ENCODE measurements around the gene CHN2. TPM values are rescaled to one million over a fixed set of nuclear protein-coding genes. Genes with fewer than 3 reads are reported as not detected.

The CHN2 gene
- polyA plus RNA-seq, 1 of the 3 experiments (the other 2 are of a cell fraction), result 0.02 TPM

- no peaks in the 10 kb centered on the region for H3K79me2 ChIP-seq (ENCODE audit: insufficient read depth)
- no peaks in the 10 kb centered on the region for H3K9me2 ChIP-seq
- H2AFZ ChIP-seq (ENCODE audit: low read depth), result no peak overlapping the region
- no peak overlapping the region for H3K27ac ChIP-seq (ENCODE audit: low read depth in 2 of 2, low read length in 1 of 2)
- no peak overlapping the region for H3K4me2 ChIP-seq
- no peaks in the 10 kb centered on the region for H3K36me3 ChIP-seq (replicated peaks in 1 of 2; ENCODE audit: control insufficient read depth in 1 of 2, insufficient read depth in 2 of 2, low read length in 1 of 2)
- TF ChIP-seq GATA2 (CRISPR knock-in tag; IDR thresholded peaks at IDR 0.05) (no peak), ELF1 (IDR thresholded peaks at IDR 0.05) (no peak), MXI1 (IDR thresholded peaks at IDR 0.05; ENCODE audit: low read depth, low read length) (no peak), TAF1 (IDR thresholded peaks at IDR 0.05; ENCODE audit: borderline replicate concordance, low read depth, low read length) (no peak), FOSL2 (IDR thresholded peaks at IDR 0.05; ENCODE audit: borderline replicate concordance, low read depth) (no peak), JUND (IDR thresholded peaks at IDR 0.05) (no peak), NFIC (IDR thresholded peaks at IDR 0.05; ENCODE audit: borderline replicate concordance) (no peak), MEF2A (IDR thresholded peaks at IDR 0.05; ENCODE audit: borderline replicate concordance, low read depth) (no peak)
- H3K4me1 ChIP-seq (ENCODE audit: control insufficient read depth in 1 of 2, insufficient read depth in 2 of 2, low read depth in 1 of 2, low read length in 1 of 2), result peaks cover 0 to 9% of the 10 kb centered on the region in 2 experiments; a peak in 2 of 4 replicates
- H3K9ac ChIP-seq, result no peak overlapping the region
- H3K9me3 ChIP-seq, result no peaks in the 10 kb centered on the region
- ChIA-PET POLR2A (no interaction called here), CTCF (interaction anchor here (0.7 to 7.3 kb wide), 7 partner anchors 65 to 270 kb away, joined by 3 to 236 read pairs (median 7); no protein-coding TSS in a partner anchor)
- H4K20me1 ChIP-seq (ENCODE audit: insufficient read depth), result no peaks in the 10 kb centered on the region
- 49% methylated on average over 1 of the region's 1 CpG for WGBS (ENCODE audit: low lambda C conversion rate)
- H3K4me3 ChIP-seq (ENCODE audit: low read depth in 2 of 2, low read length in 1 of 2), result no peak overlapping the region
- no peaks in the 10 kb centered on the region for H3F3A ChIP-seq (replicated peaks; ENCODE audit: insufficient read depth)
- DNase-seq, result no peak
- H3K27me3 ChIP-seq (ENCODE audit: insufficient read depth), result peaks cover 44% of the 10 kb centered on the region
These were observed 2.3 kb upstream of the CHN2 start for GRCh38 chr7:29192323-29192722.

- peaks cover 48% of the 10 kb centered on the region for H3K27me3 ChIP-seq (ENCODE audit: insufficient read depth)
These were observed 1.8 kb upstream of the CHN2 start for GRCh38 chr7:29192811-29193210.

More at GRCh38 chr7:29192811-29193210, 1.8 kb upstream of the CHN2 start:
- 74% methylated on average over 8 of the region's 8 CpGs for WGBS (ENCODE audit: low lambda C conversion rate)
- no peak overlapping the region for H3K4me3 ChIP-seq (ENCODE audit: low read depth in 2 of 2, low read length in 1 of 2)
- no peaks in the 10 kb centered on the region for H3K9me2 ChIP-seq
- H3K9me3 ChIP-seq, result no peaks in the 10 kb centered on the region
- TF ChIP-seq, protein P1, sequence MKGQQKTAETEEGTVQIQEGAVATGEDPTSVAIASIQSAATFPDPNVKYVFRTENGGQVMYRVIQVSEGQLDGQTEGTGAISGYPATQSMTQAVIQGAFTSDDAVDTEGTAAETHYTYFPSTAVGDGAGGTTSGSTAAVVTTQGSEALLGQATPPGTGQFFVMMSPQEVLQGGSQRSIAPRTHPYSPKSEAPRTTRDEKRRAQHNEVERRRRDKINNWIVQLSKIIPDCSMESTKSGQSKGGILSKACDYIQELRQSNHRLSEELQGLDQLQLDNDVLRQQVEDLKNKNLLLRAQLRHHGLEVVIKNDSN (IDR thresholded peaks at IDR 0.05; ENCODE audit: borderline replicate concordance, low read depth), result no peak
- TF ChIP-seq GABPA (IDR thresholded peaks at IDR 0.05; ENCODE audit: low read depth), result no peak
- no peak for TF ChIP-seq TCF12 (IDR thresholded peaks at IDR 0.05)
- TF ChIP-seq EP300 (IDR thresholded peaks at IDR 0.05; ENCODE audit: borderline replicate concordance in 1 of 2, low read depth in 1 of 2, low read length in 1 of 2), result no peak
- TF ChIP-seq, protein P2, sequence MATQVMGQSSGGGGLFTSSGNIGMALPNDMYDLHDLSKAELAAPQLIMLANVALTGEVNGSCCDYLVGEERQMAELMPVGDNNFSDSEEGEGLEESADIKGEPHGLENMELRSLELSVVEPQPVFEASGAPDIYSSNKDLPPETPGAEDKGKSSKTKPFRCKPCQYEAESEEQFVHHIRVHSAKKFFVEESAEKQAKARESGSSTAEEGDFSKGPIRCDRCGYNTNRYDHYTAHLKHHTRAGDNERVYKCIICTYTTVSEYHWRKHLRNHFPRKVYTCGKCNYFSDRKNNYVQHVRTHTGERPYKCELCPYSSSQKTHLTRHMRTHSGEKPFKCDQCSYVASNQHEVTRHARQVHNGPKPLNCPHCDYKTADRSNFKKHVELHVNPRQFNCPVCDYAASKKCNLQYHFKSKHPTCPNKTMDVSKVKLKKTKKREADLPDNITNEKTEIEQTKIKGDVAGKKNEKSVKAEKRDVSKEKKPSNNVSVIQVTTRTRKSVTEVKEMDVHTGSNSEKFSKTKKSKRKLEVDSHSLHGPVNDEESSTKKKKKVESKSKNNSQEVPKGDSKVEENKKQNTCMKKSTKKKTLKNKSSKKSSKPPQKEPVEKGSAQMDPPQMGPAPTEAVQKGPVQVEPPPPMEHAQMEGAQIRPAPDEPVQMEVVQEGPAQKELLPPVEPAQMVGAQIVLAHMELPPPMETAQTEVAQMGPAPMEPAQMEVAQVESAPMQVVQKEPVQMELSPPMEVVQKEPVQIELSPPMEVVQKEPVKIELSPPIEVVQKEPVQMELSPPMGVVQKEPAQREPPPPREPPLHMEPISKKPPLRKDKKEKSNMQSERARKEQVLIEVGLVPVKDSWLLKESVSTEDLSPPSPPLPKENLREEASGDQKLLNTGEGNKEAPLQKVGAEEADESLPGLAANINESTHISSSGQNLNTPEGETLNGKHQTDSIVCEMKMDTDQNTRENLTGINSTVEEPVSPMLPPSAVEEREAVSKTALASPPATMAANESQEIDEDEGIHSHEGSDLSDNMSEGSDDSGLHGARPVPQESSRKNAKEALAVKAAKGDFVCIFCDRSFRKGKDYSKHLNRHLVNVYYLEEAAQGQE (IDR thresholded peaks at IDR 0.05; ENCODE audit: low read depth, low read length), result no peak
- H4K20me1 ChIP-seq (ENCODE audit: insufficient read depth), result no peaks in the 10 kb centered on the region
- no peak overlapping the region for H3K4me2 ChIP-seq
- no peak overlapping the region for H3K27ac ChIP-seq (ENCODE audit: low read depth in 2 of 2, low read length in 1 of 2)
- H3K36me3 ChIP-seq (replicated peaks in 1 of 2; ENCODE audit: control insufficient read depth in 1 of 2, insufficient read depth in 2 of 2, low read length in 1 of 2), result no peaks in the 10 kb centered on the region
- no peak overlapping the region for H3K9ac ChIP-seq
- DNase-seq, result no peak
- no peaks in the 10 kb centered on the region for H3F3A ChIP-seq (replicated peaks; ENCODE audit: insufficient read depth)
- ChIA-PET CTCF (interaction anchor here (0.7 to 7.3 kb wide), 5 partner anchors 65 to 271 kb away, joined by 4 to 236 read pairs (median 28); no protein-coding TSS in a partner anchor), POLR2A (no interaction called here)
- H3K4me1 ChIP-seq (ENCODE audit: control insufficient read depth in 1 of 2, insufficient read depth in 2 of 2, low read depth in 1 of 2, low read length in 1 of 2), result peaks cover 0 to 9% of the 10 kb centered on the region in 2 experiments; a peak in 2 of 4 replicates
- H2AFZ ChIP-seq (ENCODE audit: low read depth), result no peak overlapping the region
- H3K79me2 ChIP-seq (ENCODE audit: insufficient read depth), result no peaks in the 10 kb centered on the region
